Aorta (tissue), 5 donors: ENCODE results near the gene RUSC2. TPM values are rescaled to one million over a fixed set of nuclear protein-coding genes. Genes with fewer than 3 reads are reported as not detected.

Experiments
- ATAC-seq: fragments of 200-7000 bp; cut with Tn5 transposase; one replicate; pipeline ENCODE4 v1.9.1; 2022; ENCODE audit warnings: moderate library complexity; ENCODE audit not compliant: low FRiP score
- DNase-seq, 2 donors: peaks; one replicate each; pipeline ENCODE4 v3.0.0-alpha.2; 2020
- H3K27ac ChIP-seq, 2 donors: one replicate each; pipeline ENCODE4 v1.5.1; 2013; ENCODE audit warnings: low read length in 2 of 2, mild to moderate bottlenecking in 2 of 2, moderate library complexity in 2 of 2, control low read depth in 1 of 2, inconsistent platforms in 1 of 2, low read depth in 1 of 2
- H3K27me3 ChIP-seq, 2 donors: one replicate each; pipeline ENCODE4 v1.6.1; 2013; ENCODE audit warnings: control low read depth in 1 of 2, low read length in 1 of 2, mild to moderate bottlenecking in 1 of 2, moderate library complexity in 1 of 2; ENCODE audit not compliant: insufficient read depth in 2 of 2, control insufficient read depth in 1 of 2
- H3K36me3 ChIP-seq, 2 donors: one replicate each; pipeline ENCODE4 v1.6.1; 2013; ENCODE audit warnings: control low read depth in 1 of 2, low read length in 1 of 2, mild to moderate bottlenecking in 1 of 2; ENCODE audit not compliant: insufficient read depth in 2 of 2, control insufficient read depth in 1 of 2
- H3K4me1 ChIP-seq, 2 donors: one replicate each; pipeline ENCODE4 v1.6.1; 2013; ENCODE audit warnings: low read length in 2 of 2, control low read depth in 1 of 2, mild to moderate bottlenecking in 1 of 2, moderate library complexity in 1 of 2; ENCODE audit not compliant: insufficient read depth in 2 of 2, control insufficient read depth in 1 of 2
- H3K4me3 ChIP-seq, 2 donors: one replicate each; pipeline ENCODE4 v1.5.1; 2013; ENCODE audit warnings: low read length in 2 of 2, control low read depth in 1 of 2, mild to moderate bottlenecking in 1 of 2
- H3K9me3 ChIP-seq: one replicate; pipeline ENCODE4 v1.6.1; 2013; ENCODE audit warnings: mild to moderate bottlenecking, low read length; ENCODE audit not compliant: control insufficient read depth
- WGBS, 2 donors: extraction: QIAGEN DNeasy Blood & Tissue Kit; methylation state at CpG; one replicate each; pipeline ENCODE4 v1.1.7; 2013; 5-methylcytosine and 5-hydroxymethylcytosine counted together
- intact Hi-C, 2 donors: fragments of 100-400 bp; cut with DNase I; formaldehyde crosslinking; loops; one replicate each; pipeline versions ENCODE4 v1.14.2 to v1.15.0; 2022
- polyA plus RNA-seq, 2 donors: library from polyadenylated mRNA; stranded (reverse); fragments of 200-250 nt; gene quantifications; one replicate each; pipeline ENCODE4 v1.2.3, GENCODE V29; 2013
- total RNA-seq, 2 donors: library from RNA; stranded (reverse); fragmentation: NEBNext Ultra II Directional; extraction: Animal tissue kit (Norgen Biotek cat#: 25700); gene quantifications; one replicate each; pipeline ENCODE4 v1.2.1, GENCODE V29; 2021
- donor health status: healthy with polysubstance abuse.
- donor health status: Bipolar disorder and iron deficiency.
- donor health status: DM: no; HTN: no; CAD: no.
- donor health status: DM: no; HTN: no; CAD: no.
- donor health status: DM: yes; HTN: yes; CAD: no.

The RUSC2 gene
- total and polyA plus RNA-seq, 4 donors: 11.0 to 112 (median 62.0) TPM

DNA sequence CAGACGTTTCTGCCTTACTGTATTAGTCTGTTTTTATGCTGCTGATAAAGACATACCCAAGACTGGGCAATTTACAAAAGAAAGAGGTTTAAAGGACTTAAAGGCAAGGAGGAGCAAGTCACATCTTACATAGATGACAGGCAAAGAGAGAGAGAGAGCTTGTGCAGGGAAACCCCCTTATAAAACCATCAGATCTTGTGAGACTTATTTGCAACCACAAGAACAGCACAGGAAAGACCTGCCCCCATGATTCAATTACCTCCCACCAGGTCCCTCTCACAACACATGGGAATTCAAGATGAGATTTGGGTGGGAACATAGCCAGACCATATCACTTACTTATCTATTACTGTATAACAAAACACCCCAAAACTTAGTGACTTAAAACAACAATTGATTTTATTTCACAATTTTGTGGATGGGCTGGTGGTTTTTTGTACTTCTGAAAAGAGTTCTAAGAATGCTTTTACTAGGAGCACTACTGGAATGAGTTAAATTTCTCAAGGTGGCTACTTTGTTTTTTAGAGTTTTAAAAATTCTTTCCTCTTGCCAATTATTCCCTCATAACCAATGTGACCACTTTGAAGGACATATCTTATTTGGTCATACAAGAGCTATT lies 10.3 kb downstream of the RUSC2 start:
- H3K9me3 ChIP-seq: no peaks in the 10 kb centered on the region
- no peaks in the 10 kb centered on the region for H3K36me3 ChIP-seq
- H3K4me1 ChIP-seq: peaks cover 8 to 9% of the 10 kb centered on the region in 2 donors
- H3K4me3 ChIP-seq: no peak overlapping the region
- intact Hi-C loops: no loop called here
- no peak for DNase-seq
- H3K27me3 ChIP-seq: no peaks in the 10 kb centered on the region
- WGBS, 2 donors: 3% methylated on average over 1 of the region's 1 CpG
- ATAC-seq: no peak
- peak overlapping the region in 1 of 2 donors; percentile 40 for H3K27ac ChIP-seq

DNA sequence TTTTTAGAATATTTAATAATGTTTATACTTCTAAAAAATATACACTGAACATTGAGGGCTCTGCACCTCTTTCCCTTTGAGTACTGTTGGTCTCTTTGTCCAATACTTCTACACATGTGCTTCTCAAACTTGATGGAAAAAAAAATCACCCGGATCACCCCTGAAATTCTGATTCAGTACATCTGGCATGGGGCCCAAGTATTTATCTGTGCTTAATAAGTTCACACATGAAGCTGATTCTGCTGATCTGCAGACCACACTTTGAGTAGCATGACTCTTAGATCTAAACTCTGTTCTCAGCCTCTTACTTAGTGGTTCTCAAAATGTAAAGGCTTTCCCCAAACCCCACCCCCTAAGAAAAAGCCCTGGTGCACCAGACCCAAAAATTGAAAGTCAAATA lies 12.0 kb downstream of the RUSC2 start:
- H3K4me1 ChIP-seq: peaks cover 7 to 9% of the 10 kb centered on the region in 2 donors
- no peak for ATAC-seq
- no peak for DNase-seq
- 30 to 38% methylated on average over 1 of the region's 1 CpG for WGBS, 2 donors
- no peaks in the 10 kb centered on the region for H3K9me3 ChIP-seq
- no peaks in the 10 kb centered on the region for H3K36me3 ChIP-seq
- no peak overlapping the region for H3K27ac ChIP-seq
- no peaks in the 10 kb centered on the region for H3K27me3 ChIP-seq
- no peak overlapping the region for H3K4me3 ChIP-seq
- intact Hi-C loops: no loop called here

DNA sequence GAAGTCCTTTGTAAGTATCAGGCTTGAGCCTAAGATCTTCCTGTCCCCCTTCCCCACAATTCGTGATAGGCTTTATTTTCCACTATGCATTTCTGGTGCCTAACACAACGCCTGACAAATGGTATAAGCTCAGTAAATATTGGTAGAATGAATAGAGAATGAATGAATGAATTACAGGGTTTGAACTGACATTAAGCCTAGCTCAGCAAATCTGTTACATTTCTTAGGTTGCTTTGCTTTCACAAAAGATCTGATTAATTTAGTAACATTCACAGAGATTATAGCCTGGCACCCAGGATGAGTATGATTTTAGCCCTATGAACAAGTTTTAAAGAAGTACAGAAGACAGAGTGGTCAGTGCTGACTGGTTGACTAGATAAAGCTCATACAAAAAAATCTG lies 16.4 kb downstream of the RUSC2 start:
- H3K27ac ChIP-seq: no peak overlapping the region
- DNase-seq: no peak
- no peaks in the 10 kb centered on the region for H3K27me3 ChIP-seq
- no peak overlapping the region for H3K4me3 ChIP-seq
- ATAC-seq: no peak
- peaks cover 4 to 6% of the 10 kb centered on the region in 2 donors for H3K4me1 ChIP-seq
- WGBS, 2 donors: 91 to 93% methylated on average over 2 of the region's 2 CpGs
- H3K9me3 ChIP-seq: no peaks in the 10 kb centered on the region
- no peaks in the 10 kb centered on the region for H3K36me3 ChIP-seq
- intact Hi-C loops: no loop called here

DNA sequence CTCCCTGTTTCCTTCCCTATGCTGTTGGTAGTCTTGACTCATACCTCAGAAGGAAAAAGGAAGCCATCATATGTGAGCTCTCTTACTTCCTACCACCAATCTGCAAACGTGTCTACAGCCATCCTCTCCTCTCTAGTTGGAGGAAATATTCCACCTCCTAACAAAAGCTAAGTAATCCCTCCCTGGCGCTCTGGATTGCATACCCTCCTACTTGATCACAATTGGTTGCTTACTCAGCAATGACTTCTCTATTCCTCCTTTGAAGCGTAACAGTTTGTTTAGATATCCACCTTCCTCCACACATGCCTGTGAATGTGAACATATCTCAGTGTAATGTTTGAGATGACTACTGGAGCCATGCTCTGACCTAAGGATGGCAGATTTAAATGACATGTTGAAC lies 18.2 kb downstream of the RUSC2 start:
- DNase-seq (no peak), ATAC-seq (no peak)
- Histone ChIP-seq H3K4me1 (peaks cover 4 to 6% of the 10 kb centered on the region in 2 donors), H3K9me3 (no peaks in the 10 kb centered on the region), H3K4me3 (no peak overlapping the region), H3K36me3 (no peaks in the 10 kb centered on the region), H3K27me3 (no peaks in the 10 kb centered on the region), H3K27ac (peak overlapping the region in 1 of 2 donors; percentile 67)
- intact Hi-C loops: no loop called here
- 66 to 72% methylated on average over 3 of the region's 3 CpGs for WGBS, 2 donors

DNA sequence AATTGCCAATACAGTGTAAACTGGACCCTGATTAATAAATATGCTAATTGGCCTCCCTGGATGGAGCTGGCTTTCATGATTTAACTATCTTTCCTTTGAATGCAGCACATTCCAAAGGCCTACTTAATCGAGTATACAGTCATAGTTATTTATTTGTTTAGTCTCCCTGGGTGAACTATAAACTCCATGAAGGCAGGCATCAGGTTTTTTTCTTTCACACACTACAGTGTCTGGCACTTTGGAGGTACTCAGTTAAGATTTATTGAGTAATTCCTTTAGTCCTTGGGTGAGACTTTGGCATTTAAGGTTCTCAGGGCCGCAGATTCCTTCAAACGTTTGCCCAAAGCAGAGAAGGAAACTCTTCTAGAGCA lies 20.5 kb downstream of the RUSC2 start:
- H3K4me3 ChIP-seq: no peak overlapping the region
- WGBS, 2 donors: 1 to 5% methylated on average over 3 of the region's 3 CpGs
- peaks cover 4 to 10% of the 10 kb centered on the region in 2 donors for H3K4me1 ChIP-seq
- no peak for ATAC-seq
- H3K36me3 ChIP-seq: no peaks in the 10 kb centered on the region
- intact Hi-C loops: loop anchor here in 1 of 2 donors (2.0 kb wide), 1 partner anchor 16 kb away; no protein-coding TSS in a partner anchor
- H3K27me3 ChIP-seq: no peaks in the 10 kb centered on the region
- no peak for DNase-seq
- peak overlapping the region; percentile 95 to 96 for H3K27ac ChIP-seq
- H3K9me3 ChIP-seq: no peaks in the 10 kb centered on the region

DNA sequence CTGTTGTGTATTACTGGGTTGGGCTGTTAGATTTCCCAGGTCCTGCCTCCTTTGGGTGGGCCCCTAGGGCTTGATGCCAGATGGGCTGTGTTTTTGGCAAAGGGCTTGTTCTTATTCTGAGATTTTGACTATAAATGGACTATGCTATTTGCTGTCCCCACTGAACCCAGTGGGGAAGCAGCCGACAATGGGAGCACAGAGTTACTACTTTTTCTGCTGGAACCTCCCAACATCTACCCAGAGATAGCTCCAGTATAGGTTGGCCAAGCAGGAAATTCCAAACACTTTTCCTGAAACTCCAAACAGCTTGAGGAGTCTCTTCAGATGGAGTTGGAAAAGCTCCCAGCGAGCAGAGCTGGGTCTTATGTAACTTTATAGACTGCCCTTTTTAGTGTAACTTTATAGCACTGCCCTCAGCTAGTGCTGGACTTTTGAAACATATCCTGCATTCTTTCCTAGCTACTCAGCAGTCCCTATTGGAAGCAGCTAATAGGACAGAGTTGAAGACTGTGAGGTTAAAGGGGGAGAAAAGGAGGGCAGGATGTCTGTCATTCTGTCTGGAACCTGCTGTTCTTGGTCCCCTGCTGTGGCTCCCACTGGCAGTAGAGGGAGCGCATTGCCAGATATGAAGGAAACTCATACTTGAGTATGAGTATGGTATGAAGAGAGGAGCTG lies 21.0 kb downstream of the RUSC2 start:
- DNase-seq (peak; percentile 91 to 93), ATAC-seq (peak; percentile 95)
- Histone ChIP-seq H3K27me3 (no peaks in the 10 kb centered on the region), H3K36me3 (no peaks in the 10 kb centered on the region), H3K4me3 (no peak overlapping the region), H3K9me3 (no peaks in the 10 kb centered on the region), H3K27ac (peak overlapping the region; percentile 92 to 95), H3K4me1 (peaks cover 4 to 10% of the 10 kb centered on the region in 2 donors)
- WGBS, 2 donors: 3 to 5% methylated on average over 3 of the region's 3 CpGs
- intact Hi-C loops: loop anchor here in 1 of 2 donors (2.0 kb wide), 1 partner anchor 16 kb away; no protein-coding TSS in a partner anchor

DNA sequence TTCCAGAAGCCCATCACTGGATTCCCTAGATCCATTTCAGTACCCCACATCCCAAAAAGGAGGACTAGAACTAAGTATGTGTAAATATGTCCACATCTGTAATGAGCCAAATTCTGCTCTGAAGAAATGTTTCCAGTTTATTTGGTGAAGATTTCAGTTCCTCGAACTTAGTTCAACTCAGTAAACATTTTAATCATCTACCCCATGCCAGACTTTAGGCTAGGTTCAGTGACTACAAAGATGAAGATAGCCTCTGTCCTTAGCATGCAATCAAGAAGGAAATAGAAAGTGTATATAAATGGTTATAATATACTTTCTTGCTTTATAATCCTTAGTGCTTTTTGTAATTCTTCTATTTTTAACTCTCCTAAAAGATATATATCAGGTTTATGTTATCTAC lies 21.5 kb downstream of the RUSC2 start:
- intact Hi-C loops: loop anchor here in 1 of 2 donors (2.0 kb wide), 1 partner anchor 17 kb away; no protein-coding TSS in a partner anchor
- peak overlapping the region; percentile 67 to 73 for H3K27ac ChIP-seq
- no peaks in the 10 kb centered on the region for H3K36me3 ChIP-seq
- no peaks in the 10 kb centered on the region for H3K9me3 ChIP-seq
- H3K4me1 ChIP-seq: peaks cover 4 to 15% of the 10 kb centered on the region in 2 donors
- WGBS, 2 donors: 2 to 3% methylated on average over 1 of the region's 1 CpG
- DNase-seq (no peak), ATAC-seq (no peak)
- no peak overlapping the region for H3K4me3 ChIP-seq
- H3K27me3 ChIP-seq: no peaks in the 10 kb centered on the region

DNA sequence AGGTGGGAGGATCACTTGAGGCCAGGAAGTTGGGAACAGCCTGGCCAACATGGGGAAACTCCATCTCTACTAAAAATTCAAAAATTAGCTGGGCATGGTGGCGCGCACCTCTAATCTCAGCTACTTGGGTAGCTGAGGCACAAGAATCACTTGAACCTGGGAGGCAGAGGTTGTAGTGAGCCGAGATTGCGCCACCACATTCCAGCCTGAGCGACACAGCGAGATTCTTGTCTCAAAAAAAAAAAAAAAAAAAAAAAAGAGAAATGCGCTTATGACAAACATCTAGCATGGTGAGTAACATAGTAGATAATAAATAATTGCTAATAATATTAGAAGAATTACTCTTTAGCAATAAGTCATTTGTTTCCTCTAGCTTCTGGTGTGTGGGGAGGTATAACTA lies 25.9 kb downstream of the RUSC2 start:
- WGBS, 2 donors: 96 to 100% methylated on average over 7 of the region's 7 CpGs
- peaks cover 22 to 39% of the 10 kb centered on the region in 2 donors for H3K4me1 ChIP-seq
- H3K9me3 ChIP-seq: no peaks in the 10 kb centered on the region
- H3K36me3 ChIP-seq: no peaks in the 10 kb centered on the region
- ATAC-seq (no peak), DNase-seq (no peak)
- intact Hi-C loops: no loop called here
- peak overlapping the region; percentile 57 to 93 for H3K27ac ChIP-seq
- H3K4me3 ChIP-seq: no peak overlapping the region
- no peaks in the 10 kb centered on the region for H3K27me3 ChIP-seq

DNA sequence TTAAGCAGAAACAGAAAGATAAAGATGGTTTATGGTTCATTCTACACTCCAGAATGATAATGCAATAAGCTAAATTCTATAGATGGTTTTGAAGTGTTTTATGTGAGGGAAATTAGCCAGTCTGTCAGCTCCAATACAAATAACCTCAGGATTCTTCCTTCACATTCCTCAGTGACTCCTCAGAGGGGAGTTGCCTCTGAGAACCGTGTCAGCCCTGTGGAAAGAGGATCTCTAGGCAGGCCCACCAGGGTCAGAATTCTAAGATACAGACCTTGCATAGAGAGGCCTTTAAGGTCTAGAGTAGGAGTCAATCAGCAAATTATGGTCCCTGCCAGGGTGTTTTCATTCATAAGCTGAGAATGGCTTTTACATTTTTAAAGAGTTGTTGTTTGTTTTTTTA lies 26.6 kb downstream of the RUSC2 start:
- no peaks in the 10 kb centered on the region for H3K9me3 ChIP-seq
- intact Hi-C loops: no loop called here
- no peaks in the 10 kb centered on the region for H3K36me3 ChIP-seq
- H3K27me3 ChIP-seq: no peaks in the 10 kb centered on the region
- no peak for DNase-seq
- H3K27ac ChIP-seq: peak overlapping the region; percentile 82 to 93
- 0% methylated on average over 1 of the region's 1 CpG for WGBS, 2 donors
- ATAC-seq: no peak
- H3K4me1 ChIP-seq: peaks cover 21 to 41% of the 10 kb centered on the region in 2 donors
- H3K4me3 ChIP-seq: no peak overlapping the region
